Measurements from ENCODE around the gene ATP8B4. TPM values are rescaled to one million over a fixed set of nuclear protein-coding genes. Genes with fewer than 3 reads are reported as not detected.

The ATP8B4 gene
- total and polyA plus RNA-seq, 2 of the 8 experiments (the other 6 are each of a cell fraction or from before 2014, with no cell fraction given) = 0.17 to 0.24 TPM

DNA sequence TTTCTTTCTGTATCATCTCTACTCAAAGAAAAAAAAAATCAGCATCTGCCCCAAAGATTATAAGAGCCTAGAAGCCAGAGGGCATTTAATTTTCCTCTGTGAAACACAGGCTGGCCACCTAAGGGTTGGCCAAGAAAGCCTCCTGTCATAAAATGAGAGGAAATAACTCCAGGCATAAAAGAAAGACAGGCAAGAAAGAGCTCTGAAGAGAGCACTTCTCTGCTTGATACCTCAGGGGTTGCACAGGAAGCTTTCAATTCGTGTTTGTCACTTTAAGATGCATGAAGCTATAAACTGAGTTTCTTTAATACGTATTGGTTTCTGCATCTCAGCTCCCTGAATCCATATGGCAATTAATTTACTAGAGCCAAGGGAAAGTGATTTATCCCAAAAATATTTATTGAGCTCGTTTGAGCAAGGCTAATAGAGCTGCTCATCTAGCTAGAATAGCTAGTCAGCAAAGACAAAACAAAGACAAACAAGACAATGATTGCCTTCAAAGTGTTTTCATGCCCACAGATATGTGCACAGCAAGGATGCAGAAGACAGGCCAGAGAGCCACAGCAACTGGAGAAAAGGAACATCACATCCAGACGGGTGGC is 35.5 kb downstream of the ATP8B4 start:
- CTCF ChIA-PET (ENCODE audit: partially characterized antibody) = interaction anchor here (0.6 to 2.4 kb wide), 6 partner anchors 9 to 642 kb away, joined by 3 to 6 read pairs (median 3); partner anchors contain the start of gene SLC27A2
- no peak for TF ChIP-seq SIN3A (conservative IDR thresholded peaks at IDR 0.05 in 1 of 2, IDR thresholded peaks at IDR 0.05 in 1 of 2; ENCODE audit: low read depth in 1 of 2, low read length in 2 of 2)
- TF ChIP-seq, protein P1, sequence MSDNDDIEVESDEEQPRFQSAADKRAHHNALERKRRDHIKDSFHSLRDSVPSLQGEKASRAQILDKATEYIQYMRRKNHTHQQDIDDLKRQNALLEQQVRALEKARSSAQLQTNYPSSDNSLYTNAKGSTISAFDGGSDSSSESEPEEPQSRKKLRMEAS (IDR thresholded peaks at IDR 0.05) = no peak

More for the DNA sequence above, 35.5 kb downstream of the ATP8B4 start:
- Histone ChIP-seq H3K23me2 (ENCODE audit: low read depth, low read length) (no peaks in the 10 kb centered on the region), H3K56ac (replicated peaks; ENCODE audit: insufficient read length, low read depth, low read length) (no peak overlapping the region), H3K18ac (ENCODE audit: extremely low read depth, low read length) (no peak overlapping the region), H2BK120ac (replicated peaks; ENCODE audit: low read depth, low read length) (no peak overlapping the region), H3K79me2 (ENCODE audit: control insufficient read depth in 1 of 2, insufficient read depth in 2 of 2, low read length in 2 of 2) (no peaks in the 10 kb centered on the region), H3K14ac (ENCODE audit: insufficient read length) (no peak overlapping the region), H3K9ac (replicated peaks in 1 of 4; ENCODE audit: extremely low read depth in 1 of 4, low read depth in 3 of 4, low read length in 3 of 4) (no peak overlapping the region), H2BK20ac (ENCODE audit: low read length) (no peak overlapping the region), H2BK15ac (ENCODE audit: low read length) (no peak overlapping the region), H3K4me2 (ENCODE audit: insufficient read depth in 1 of 2, low read depth in 2 of 2, low read length in 2 of 2) (no peak overlapping the region), H4K5ac (ENCODE audit: insufficient read length, low read depth, low read length) (no peak overlapping the region), H2BK12ac (ENCODE audit: low read depth, low read length) (no peak overlapping the region), H3K36me3 (ENCODE audit: control insufficient read depth in 2 of 4, insufficient read depth in 4 of 4, low read length in 3 of 4) (no peaks in the 10 kb centered on the region), H3K4me1 (replicated peaks in 1 of 4; ENCODE audit: control insufficient read depth in 3 of 4, insufficient read depth in 4 of 4, low read length in 3 of 4) (no peaks in the 10 kb centered on the region), H3K4me3 (ENCODE audit: extremely low read depth in 1 of 4, insufficient read depth in 2 of 4, low read depth in 3 of 4, low read length in 4 of 4) (no peak overlapping the region), H3K27me3 (replicated peaks in 1 of 4; ENCODE audit: control insufficient read depth in 3 of 4, extremely low read depth in 1 of 4, insufficient read depth in 3 of 4, low read length in 3 of 4) (no peaks in the 10 kb centered on the region), H4K91ac (replicated peaks; ENCODE audit: insufficient read length, low read length) (no peak overlapping the region), H4K20me1 (replicated peaks in 1 of 2; ENCODE audit: control insufficient read depth in 1 of 2, insufficient read depth in 2 of 2, low read length in 2 of 2) (no peaks in the 10 kb centered on the region), H2BK5ac (ENCODE audit: low read depth, low read length) (no peak overlapping the region), H3K79me1 (ENCODE audit: low read depth, low read length) (no peaks in the 10 kb centered on the region), H2AK5ac (ENCODE audit: low read depth, low read length) (no peak overlapping the region), H3K9me3 (ENCODE audit: insufficient read depth in 2 of 2, low read depth in 1 of 2, low read length in 1 of 2) (no peaks in the 10 kb centered on the region), H3K4ac (replicated peaks; ENCODE audit: insufficient read length, low read depth, low read length) (no peak overlapping the region), H2AFZ (ENCODE audit: low read length) (no peak overlapping the region), H4K8ac (ENCODE audit: extremely low read depth, insufficient read depth, low read length) (no peak overlapping the region), H3K27ac (ENCODE audit: low read depth, low read length) (no peak overlapping the region), H3K23ac (ENCODE audit: insufficient read length) (no peak overlapping the region)
- POLR2A ChIA-PET (ENCODE audit: partially characterized antibody) = interaction anchor here (0.7 kb wide), 1 partner anchor 12 kb away, joined by 3 read pairs; no protein-coding TSS in a partner anchor
- WGBS, 2 experiments (ENCODE audit: extremely low coverage in 1 of 2, insufficient coverage in 1 of 2, insufficient read length in 1 of 2, insufficient replicate concordance in 2 of 2, low coverage in 1 of 2, low lambda C conversion rate in 2 of 2, missing lambda C conversion rate in 1 of 2) = 82% methylated on average over 4 of the region's 4 CpGs; no CpG with 5 or more reads in 1 of the 2 experiments
- DNase-seq (ENCODE audit: low read depth in 1 of 2, low spot score in 2 of 2) (no peak), FAIRE-seq (no peak)
